ENCODE measurements around the gene BLOC1S1. TPM values are rescaled to one million over a fixed set of nuclear protein-coding genes. Genes with fewer than 3 reads are reported as not detected.

The BLOC1S1 gene
- polyA plus RNA-seq, 12 donors: 74.6 to 114 (median 91.6) TPM; not detected in 1

Other genes starting within 250 kb of the BLOC1S1 start
- gene OR6C70, start 245.9 kb upstream of the BLOC1S1 start, polyA plus RNA-seq (ENCODE audit: insufficient read length in 12 of 12): not detected
- not detected for gene OR6C68, start 223.7 kb upstream of the BLOC1S1 start, polyA plus RNA-seq (ENCODE audit: insufficient read length in 12 of 12)
- gene OR6C4, start 166.4 kb upstream of the BLOC1S1 start, polyA plus RNA-seq (ENCODE audit: insufficient read length in 12 of 12): not detected
- gene OR2AP1, start 143.6 kb upstream of the BLOC1S1 start, polyA plus RNA-seq (ENCODE audit: insufficient read length in 12 of 12): not detected
- not detected for gene OR10P1, start 79.2 kb upstream of the BLOC1S1 start, polyA plus RNA-seq (ENCODE audit: insufficient read length in 12 of 12)
- gene ITGA7, start 8.1 kb upstream of the BLOC1S1 start, polyA plus RNA-seq (ENCODE audit: insufficient read length in 12 of 12): 100 to 1,000 TPM; 185 to 513 (median 349) TPM
- gene RDH5, start 4.3 kb downstream of the BLOC1S1 start, polyA plus RNA-seq (ENCODE audit: insufficient read length in 12 of 12): 10 to 100 TPM in 11 of 12 donors, not detected in 1; 10.4 to 50.8 (median 38.0) TPM
- gene CD63, start 13.0 kb downstream of the BLOC1S1 start, polyA plus RNA-seq (ENCODE audit: insufficient read length in 12 of 12): 100 to 1,000 TPM; 417 to 887 (median 763) TPM
- 10 to 100 TPM in 10 of 12 donors, 1 to 10 TPM in 2; 8.4 to 47.6 (median 13.4) TPM for gene GDF11, start 27.1 kb downstream of the BLOC1S1 start, polyA plus RNA-seq (ENCODE audit: insufficient read length in 12 of 12)
- 10 to 100 TPM in 11 of 12 donors, not detected in 1; 60.8 to 94.0 (median 83.5) TPM for gene SARNP, start 101.7 kb downstream of the BLOC1S1 start, polyA plus RNA-seq (ENCODE audit: insufficient read length in 12 of 12)
- 10 to 100 TPM in 11 of 12 donors, not detected in 1; 13.1 to 20.8 (median 17.6) TPM for gene ORMDL2, start 102.0 kb downstream of the BLOC1S1 start, polyA plus RNA-seq (ENCODE audit: insufficient read length in 12 of 12)
- gene DNAJC14, start 113.5 kb downstream of the BLOC1S1 start, polyA plus RNA-seq (ENCODE audit: insufficient read length in 12 of 12): 10 to 100 TPM in 11 of 12 donors, not detected in 1; 18.6 to 27.5 (median 24.4) TPM
- gene MMP19, start 126.9 kb downstream of the BLOC1S1 start, polyA plus RNA-seq (ENCODE audit: insufficient read length in 12 of 12): 10 to 100 TPM in 1 of 12 donors, 1 to 10 TPM in 9, not detected in 2; 1.5 to 11.2 (median 2.3) TPM
- 10 to 100 TPM in 11 of 12 donors, not detected in 1; 18.2 to 35.9 (median 21.8) TPM for gene PYM1, start 211.8 kb downstream of the BLOC1S1 start, polyA plus RNA-seq (ENCODE audit: insufficient read length in 12 of 12)
- gene DGKA, start 215.1 kb downstream of the BLOC1S1 start, polyA plus RNA-seq (ENCODE audit: insufficient read length in 12 of 12): 100 to 1,000 TPM in 1 of 12 donors, 10 to 100 TPM in 9, not detected in 2; 10.1 to 108 (median 15.3) TPM
- gene PMEL, start 250.0 kb downstream of the BLOC1S1 start, polyA plus RNA-seq (ENCODE audit: insufficient read length in 12 of 12): 10 to 100 TPM in 3 of 12 donors, 1 to 10 TPM in 4, under 1 TPM in 3, not detected in 2; 0.58 to 51.6 (median 1.9) TPM

All from muscle of arm (tissue), 12 donors.